ENCODE results near the gene NFKB1.

NFKB1 gene

DNA sequence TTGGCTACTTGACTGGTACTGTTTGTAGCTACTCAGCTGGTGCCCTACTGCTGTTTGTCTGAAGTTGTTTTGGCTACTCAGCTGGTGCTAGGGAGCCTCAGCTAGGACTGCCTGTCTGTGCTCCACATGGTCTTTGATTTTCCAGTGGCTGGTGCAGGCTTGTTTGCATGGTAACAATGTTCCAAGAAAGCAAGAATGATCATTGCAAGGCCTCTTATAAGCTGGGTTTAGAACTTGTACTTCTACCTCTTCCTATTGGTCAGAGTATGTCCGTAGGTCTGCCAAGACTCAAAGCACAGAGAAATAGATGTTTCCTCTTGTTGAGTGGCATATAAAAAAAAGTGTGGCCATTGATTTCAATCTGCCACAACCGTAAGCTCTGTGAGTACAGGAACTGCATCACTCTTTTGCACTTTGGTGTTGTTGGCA is 17.6 kb downstream of the NFKB1 start:
- no peaks in the 10 kb centered on the region for H3K27me3 ChIP-seq (ENCODE audit: low read length)

DNA sequence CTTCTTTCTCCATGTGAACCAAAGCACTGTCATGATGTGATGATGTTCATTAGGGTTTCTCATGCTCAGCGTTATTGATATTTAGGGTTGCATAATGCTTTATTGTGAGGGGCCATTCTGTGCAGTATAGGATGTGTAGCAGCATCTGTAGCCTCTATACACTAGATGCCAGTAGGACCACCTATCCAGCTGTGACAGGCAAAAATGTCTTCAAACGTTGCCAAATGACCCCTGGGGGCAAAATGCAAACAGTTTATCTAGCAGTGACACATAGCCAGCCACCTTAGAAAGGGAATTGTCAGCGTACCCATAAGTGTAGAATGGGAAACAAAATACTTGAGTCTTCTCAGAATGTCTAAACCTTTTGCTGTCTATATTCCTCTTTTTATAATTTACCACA is 18.8 kb downstream of the NFKB1 start:
- Histone ChIP-seq H4K20me1 (ENCODE audit: low read depth, low read length) (no peaks in the 10 kb centered on the region), H3K9me2 (replicated peaks; ENCODE audit: insufficient read depth, low read length) (no peaks in the 10 kb centered on the region), H3K4me2 (ENCODE audit: low read depth, low read length, poor library complexity, severe bottlenecking) (no peak overlapping the region), H3K9ac (ENCODE audit: low read length) (no peak overlapping the region), H3K79me2 (ENCODE audit: insufficient read depth, low read length) (peaks cover 75% of the 10 kb centered on the region), H3K4me3 (ENCODE audit: insufficient read depth, low read length, poor library complexity, severe bottlenecking) (no peak overlapping the region), H3K36me3 (ENCODE audit: low read length) (no peaks in the 10 kb centered on the region), H2AFZ (ENCODE audit: low read depth, low read length, severe bottlenecking) (no peak overlapping the region), H3K9me3 (ENCODE audit: insufficient read depth, low read length) (no peaks in the 10 kb centered on the region), H3K27ac (ENCODE audit: low read depth, low read length) (no peak overlapping the region), H3K27me3 (ENCODE audit: low read length) (no peaks in the 10 kb centered on the region), H3F3A (ENCODE audit: insufficient read depth) (no peaks in the 10 kb centered on the region)
- no peak for TF ChIP-seq EZH2phosphoT487 (conservative IDR thresholded peaks at IDR 0.05; ENCODE audit: low read length)
- TF ChIP-seq, protein P1, sequence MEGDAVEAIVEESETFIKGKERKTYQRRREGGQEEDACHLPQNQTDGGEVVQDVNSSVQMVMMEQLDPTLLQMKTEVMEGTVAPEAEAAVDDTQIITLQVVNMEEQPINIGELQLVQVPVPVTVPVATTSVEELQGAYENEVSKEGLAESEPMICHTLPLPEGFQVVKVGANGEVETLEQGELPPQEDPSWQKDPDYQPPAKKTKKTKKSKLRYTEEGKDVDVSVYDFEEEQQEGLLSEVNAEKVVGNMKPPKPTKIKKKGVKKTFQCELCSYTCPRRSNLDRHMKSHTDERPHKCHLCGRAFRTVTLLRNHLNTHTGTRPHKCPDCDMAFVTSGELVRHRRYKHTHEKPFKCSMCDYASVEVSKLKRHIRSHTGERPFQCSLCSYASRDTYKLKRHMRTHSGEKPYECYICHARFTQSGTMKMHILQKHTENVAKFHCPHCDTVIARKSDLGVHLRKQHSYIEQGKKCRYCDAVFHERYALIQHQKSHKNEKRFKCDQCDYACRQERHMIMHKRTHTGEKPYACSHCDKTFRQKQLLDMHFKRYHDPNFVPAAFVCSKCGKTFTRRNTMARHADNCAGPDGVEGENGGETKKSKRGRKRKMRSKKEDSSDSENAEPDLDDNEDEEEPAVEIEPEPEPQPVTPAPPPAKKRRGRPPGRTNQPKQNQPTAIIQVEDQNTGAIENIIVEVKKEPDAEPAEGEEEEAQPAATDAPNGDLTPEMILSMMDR (IDR thresholded peaks at IDR 0.05; ENCODE audit: insufficient read depth, low read length, poor library complexity, severe bottlenecking) = no peak

More for the DNA sequence above, 17.6 kb downstream of the NFKB1 start:
- no peaks in the 10 kb centered on the region for H3F3A ChIP-seq (ENCODE audit: insufficient read depth)
- H3K9ac ChIP-seq (ENCODE audit: low read length) = no peak overlapping the region
- H3K27ac ChIP-seq (ENCODE audit: low read depth, low read length) = no peak overlapping the region
- H2AFZ ChIP-seq (ENCODE audit: low read depth, low read length, severe bottlenecking) = no peak overlapping the region
- no peaks in the 10 kb centered on the region for H3K36me3 ChIP-seq (ENCODE audit: low read length)
- TF ChIP-seq, protein P1 (IDR thresholded peaks at IDR 0.05; ENCODE audit: insufficient read depth, low read length, poor library complexity, severe bottlenecking) = no peak
- no peak for TF ChIP-seq EZH2phosphoT487 (conservative IDR thresholded peaks at IDR 0.05; ENCODE audit: low read length)
- H3K9me2 ChIP-seq (replicated peaks; ENCODE audit: insufficient read depth, low read length) = no peaks in the 10 kb centered on the region
- H3K4me2 ChIP-seq (ENCODE audit: low read depth, low read length, poor library complexity, severe bottlenecking) = no peak overlapping the region
- no peaks in the 10 kb centered on the region for H4K20me1 ChIP-seq (ENCODE audit: low read depth, low read length)
- H3K79me2 ChIP-seq (ENCODE audit: insufficient read depth, low read length) = peaks cover 82% of the 10 kb centered on the region
- H3K4me3 ChIP-seq (ENCODE audit: insufficient read depth, low read length, poor library complexity, severe bottlenecking) = no peak overlapping the region
- H3K9me3 ChIP-seq (ENCODE audit: insufficient read depth, low read length) = no peaks in the 10 kb centered on the region

DNA sequence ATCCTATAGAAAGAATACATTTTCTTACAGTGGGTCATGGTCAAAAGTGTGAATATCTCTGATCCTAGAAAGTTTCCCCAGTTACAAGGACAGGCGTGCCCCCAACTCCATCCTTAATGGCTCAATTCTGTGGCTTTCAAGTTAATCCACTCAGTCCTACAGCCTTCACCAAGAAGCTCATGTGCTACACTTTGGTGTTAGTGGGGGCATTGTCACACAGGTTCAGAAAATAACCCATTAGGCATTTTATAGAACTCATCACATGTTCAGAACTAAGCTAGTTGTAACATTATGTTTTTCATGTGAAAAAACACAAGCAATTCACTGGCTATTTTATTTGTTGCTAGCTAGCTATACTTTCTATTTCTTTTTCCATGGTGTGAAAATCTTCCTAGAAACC is 20.4 kb downstream of the NFKB1 start:
- Histone ChIP-seq H2AFZ (ENCODE audit: low read depth, low read length, severe bottlenecking) (no peak overlapping the region), H4K20me1 (ENCODE audit: low read depth, low read length) (no peaks in the 10 kb centered on the region), H3K4me2 (ENCODE audit: low read depth, low read length, poor library complexity, severe bottlenecking) (no peak overlapping the region), H3K27me3 (ENCODE audit: low read length) (no peaks in the 10 kb centered on the region), H3K9ac (ENCODE audit: low read length) (no peak overlapping the region), H3K27ac (ENCODE audit: low read depth, low read length) (no peak overlapping the region), H3K36me3 (ENCODE audit: low read length) (no peaks in the 10 kb centered on the region), H3K9me3 (ENCODE audit: insufficient read depth, low read length) (no peaks in the 10 kb centered on the region), H3K9me2 (replicated peaks; ENCODE audit: insufficient read depth, low read length) (no peaks in the 10 kb centered on the region), H3F3A (ENCODE audit: insufficient read depth) (no peaks in the 10 kb centered on the region), H3K4me3 (ENCODE audit: insufficient read depth, low read length, poor library complexity, severe bottlenecking) (no peak overlapping the region), H3K79me2 (ENCODE audit: insufficient read depth, low read length) (peaks cover 66% of the 10 kb centered on the region)
- TF ChIP-seq, protein P1 (IDR thresholded peaks at IDR 0.05; ENCODE audit: insufficient read depth, low read length, poor library complexity, severe bottlenecking) = no peak
- no peak for TF ChIP-seq EZH2phosphoT487 (conservative IDR thresholded peaks at IDR 0.05; ENCODE audit: low read length)

Data from SU-DHL-6 (cell line).